Stimulated activated CD8-positive, alpha-beta memory T cell treated with anti-CD3 and anti-CD28 coated beads, Interleukin-15, amount 100 ng/mL, for 48 hours (primary cell): ENCODE data around the gene PPP4R3A.
A peak's percentile ranks its signal among the peaks of the same experiment; 100 is the strongest.
"Not testable (repeated sequence)": the region's sequence is repeated elsewhere in the genome, so short reads cannot be mapped to it uniquely, and the experiment has no call there.

Source experiments
- DNase-seq, 2 donors: peaks; one replicate each; pipeline ENCODE4 v3.0.0-alpha.2; 2020; ENCODE audit warnings: low read depth in 2 of 2

Gene PPP4R3A

GRCh38 chr14:91503000-91503504 is 7.1 kb downstream of the PPP4R3A start:
- no peak for DNase-seq

GRCh38 chr14:91501951-91502930 is 7.9 kb downstream of the PPP4R3A start:
- no peak for DNase-seq

GRCh38 chr14:91501348-91501747 is 8.8 kb downstream of the PPP4R3A start:
- DNase-seq = no peak

- DNase-seq = no peak
Observed at GRCh38 chr14:91496790-91497189, 13.3 kb downstream of the PPP4R3A start.

GRCh38 chr14:91494392-91495065 is 15.6 kb downstream of the PPP4R3A start:
- DNase-seq = not testable (repeated sequence)

GRCh38 chr14:91493169-91493568 is 16.9 kb downstream of the PPP4R3A start:
- DNase-seq = no peak

- no peak for DNase-seq
Observed at GRCh38 chr14:91484744-91485143, 25.4 kb downstream of the PPP4R3A start.

- no peak for DNase-seq
Observed at GRCh38 chr14:91484186-91484585, 25.9 kb downstream of the PPP4R3A start.

GRCh38 chr14:91482263-91483013 is 27.7 kb downstream of the PPP4R3A start:
- no peak for DNase-seq

- no peak for DNase-seq
Observed at GRCh38 chr14:91477388-91477787, 32.7 kb downstream of the PPP4R3A start.

GRCh38 chr14:91473046-91473445 is 37.1 kb downstream of the PPP4R3A start:
- DNase-seq = no peak

- no peak for DNase-seq
Observed at GRCh38 chr14:91470216-91470615, 39.9 kb downstream of the PPP4R3A start.

GRCh38 chr14:91466192-91466591 is 43.9 kb downstream of the PPP4R3A start:
- DNase-seq = no peak

- DNase-seq = peak in 1 of 2 donors; percentile 13
Observed at GRCh38 chr14:91464615-91465205, 45.4 kb downstream of the PPP4R3A start.

GRCh38 chr14:91458612-91459011 is 51.5 kb downstream of the PPP4R3A start:
- no peak for DNase-seq

GRCh38 chr14:91456283-91456682 is 53.8 kb downstream of the PPP4R3A start:
- no peak for DNase-seq

GRCh38 chr14:91454580-91454979 is 55.5 kb downstream of the PPP4R3A start:
- DNase-seq = no peak

- DNase-seq = no peak
Observed at GRCh38 chr14:91454155-91454554, 56.0 kb downstream of the PPP4R3A start.

GRCh38 chr14:91453744-91454143 is 56.4 kb downstream of the PPP4R3A start:
- no peak for DNase-seq

- no peak for DNase-seq
Observed at GRCh38 chr14:91444335-91445020, 65.6 kb downstream of the PPP4R3A start.

GRCh38 chr14:91439345-91439744 is 70.8 kb downstream of the PPP4R3A start:
- no peak for DNase-seq
